ENCODE data around the gene IP6K3.

IP6K3 gene

GRCh38 chr6:33684983-33685382 lies 61.7 kb downstream of the IP6K3 start:
- Histone ChIP-seq H3K4me3 (IDR thresholded peaks at IDR 0.05; ENCODE audit: insufficient read depth, low read depth, low read length) (no peak overlapping the region), H3K4me2 (no peak overlapping the region), H3K36me3 (ENCODE audit: insufficient read depth) (no peaks in the 10 kb centered on the region), H3K27ac (no peak overlapping the region), H3K79me2 (ENCODE audit: insufficient read depth, low read depth) (no peaks in the 10 kb centered on the region), H2AFZ (ENCODE audit: low read depth) (no peak overlapping the region), H4K20me1 (ENCODE audit: insufficient read depth) (no peaks in the 10 kb centered on the region), H3K9ac (no peak overlapping the region), H3K27me3 (ENCODE audit: insufficient read depth, low read depth) (no peaks in the 10 kb centered on the region), H3K4me1 (ENCODE audit: low read depth, poor library complexity, severe bottlenecking) (no peaks in the 10 kb centered on the region)
- TF ChIP-seq CTCF (conservative IDR thresholded peaks at IDR 0.05; ENCODE audit: low read depth, low read length), result no peak

GRCh38 chr6:33684428-33684896 lies 62.2 kb downstream of the IP6K3 start:
- no peaks in the 10 kb centered on the region for H3K27me3 ChIP-seq (ENCODE audit: insufficient read depth, low read depth)
- H3K4me3 ChIP-seq (IDR thresholded peaks at IDR 0.05; ENCODE audit: insufficient read depth, low read depth, low read length), result no peak overlapping the region
- no peaks in the 10 kb centered on the region for H3K4me1 ChIP-seq (ENCODE audit: low read depth, poor library complexity, severe bottlenecking)
- H3K36me3 ChIP-seq (ENCODE audit: insufficient read depth), result no peaks in the 10 kb centered on the region
- no peak for TF ChIP-seq CTCF (conservative IDR thresholded peaks at IDR 0.05; ENCODE audit: low read depth, low read length)
- no peaks in the 10 kb centered on the region for H4K20me1 ChIP-seq (ENCODE audit: insufficient read depth)
- no peak overlapping the region for H3K9ac ChIP-seq
- H3K27ac ChIP-seq, result no peak overlapping the region
- H3K4me2 ChIP-seq, result no peak overlapping the region
- no peaks in the 10 kb centered on the region for H3K79me2 ChIP-seq (ENCODE audit: insufficient read depth, low read depth)
- H2AFZ ChIP-seq (ENCODE audit: low read depth), result no peak overlapping the region

GRCh38 chr6:33683576-33684427 lies 62.9 kb downstream of the IP6K3 start:
- Histone ChIP-seq H4K20me1 (ENCODE audit: insufficient read depth) (no peaks in the 10 kb centered on the region), H3K36me3 (ENCODE audit: insufficient read depth) (no peaks in the 10 kb centered on the region), H3K79me2 (ENCODE audit: insufficient read depth, low read depth) (no peaks in the 10 kb centered on the region), H3K9ac (no peak overlapping the region), H3K4me2 (no peak overlapping the region), H3K27ac (no peak overlapping the region), H3K4me1 (ENCODE audit: low read depth, poor library complexity, severe bottlenecking) (no peaks in the 10 kb centered on the region), H3K27me3 (ENCODE audit: insufficient read depth, low read depth) (no peaks in the 10 kb centered on the region), H2AFZ (ENCODE audit: low read depth) (no peak overlapping the region), H3K4me3 (IDR thresholded peaks at IDR 0.05; ENCODE audit: insufficient read depth, low read depth, low read length) (no peak overlapping the region)
- TF ChIP-seq CTCF (conservative IDR thresholded peaks at IDR 0.05; ENCODE audit: low read depth, low read length), result no peak

- Histone ChIP-seq H3K4me2 (no peak overlapping the region), H3K36me3 (ENCODE audit: insufficient read depth) (no peaks in the 10 kb centered on the region), H4K20me1 (ENCODE audit: insufficient read depth) (no peaks in the 10 kb centered on the region), H3K4me3 (IDR thresholded peaks at IDR 0.05; ENCODE audit: insufficient read depth, low read depth, low read length) (no peak overlapping the region), H3K79me2 (ENCODE audit: insufficient read depth, low read depth) (no peaks in the 10 kb centered on the region), H3K4me1 (ENCODE audit: low read depth, poor library complexity, severe bottlenecking) (no peaks in the 10 kb centered on the region), H2AFZ (ENCODE audit: low read depth) (no peak overlapping the region), H3K27ac (no peak overlapping the region), H3K27me3 (ENCODE audit: insufficient read depth, low read depth) (no peaks in the 10 kb centered on the region), H3K9ac (no peak overlapping the region)
- TF ChIP-seq CTCF (conservative IDR thresholded peaks at IDR 0.05; ENCODE audit: low read depth, low read length), result no peak
Measured at GRCh38 chr6:33683051-33683571, 63.6 kb downstream of the IP6K3 start.
